NCI-H526 (cell line): ENCODE results near the gene SLC46A2.

Experiments
- DNase-seq, 2 experiments: peaks; one replicate each; lab custom pipeline; 2025; lab: John Stamatoyannopoulos, UW

SLC46A2 gene, protein sequence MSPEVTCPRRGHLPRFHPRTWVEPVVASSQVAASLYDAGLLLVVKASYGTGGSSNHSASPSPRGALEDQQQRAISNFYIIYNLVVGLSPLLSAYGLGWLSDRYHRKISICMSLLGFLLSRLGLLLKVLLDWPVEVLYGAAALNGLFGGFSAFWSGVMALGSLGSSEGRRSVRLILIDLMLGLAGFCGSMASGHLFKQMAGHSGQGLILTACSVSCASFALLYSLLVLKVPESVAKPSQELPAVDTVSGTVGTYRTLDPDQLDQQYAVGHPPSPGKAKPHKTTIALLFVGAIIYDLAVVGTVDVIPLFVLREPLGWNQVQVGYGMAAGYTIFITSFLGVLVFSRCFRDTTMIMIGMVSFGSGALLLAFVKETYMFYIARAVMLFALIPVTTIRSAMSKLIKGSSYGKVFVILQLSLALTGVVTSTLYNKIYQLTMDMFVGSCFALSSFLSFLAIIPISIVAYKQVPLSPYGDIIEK

GRCh38 chr9:112890106-112891081 lies at the start of gene SLC46A2:
TSS of gene SLC46A2 (minus strand) at chr9:112890876. CDS start at chr9:112890681, 195 bp downstream.
- DNase-seq: no peak

DNA sequence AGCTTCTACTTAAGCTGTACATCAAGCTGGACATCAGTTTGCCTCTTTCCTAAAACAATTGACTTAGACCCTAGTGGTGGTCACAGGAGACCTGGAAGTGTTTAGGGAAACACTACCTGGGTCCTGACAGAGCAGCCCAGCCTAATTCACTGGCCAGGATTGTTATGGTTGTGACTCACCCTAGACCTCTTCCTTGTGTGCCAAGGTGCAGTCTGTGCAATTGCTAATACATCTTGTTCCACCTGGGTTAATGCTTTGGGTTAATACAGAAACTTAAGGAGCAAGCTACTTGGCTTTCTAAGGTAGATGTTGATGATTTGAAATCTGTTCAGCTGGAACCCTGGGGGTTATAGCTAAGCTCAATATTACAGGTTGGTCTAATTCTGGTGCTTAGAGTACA lies 48.7 kb upstream of the SLC46A2 start:
- no peak for DNase-seq

DNA sequence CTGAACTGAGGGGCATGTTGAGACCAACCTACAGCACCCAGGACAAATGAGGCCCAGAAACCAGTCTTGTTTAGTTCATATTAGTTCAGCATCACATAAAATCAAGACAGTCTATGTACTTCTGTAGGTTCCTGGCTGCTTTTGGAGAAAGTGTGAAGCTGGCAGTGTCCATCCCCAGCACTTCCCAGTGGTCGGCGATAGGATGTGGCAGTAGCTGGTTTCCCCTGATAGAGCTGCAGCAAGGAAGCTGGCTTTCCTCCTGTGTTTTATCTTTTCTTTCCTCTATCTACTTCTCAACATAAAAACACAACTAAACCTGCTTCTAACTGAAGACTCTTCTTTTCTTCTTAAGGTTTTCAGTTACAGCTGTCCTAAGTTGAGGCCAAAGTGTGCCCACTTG lies 43.0 kb upstream of the SLC46A2 start:
- no peak for DNase-seq

DNA sequence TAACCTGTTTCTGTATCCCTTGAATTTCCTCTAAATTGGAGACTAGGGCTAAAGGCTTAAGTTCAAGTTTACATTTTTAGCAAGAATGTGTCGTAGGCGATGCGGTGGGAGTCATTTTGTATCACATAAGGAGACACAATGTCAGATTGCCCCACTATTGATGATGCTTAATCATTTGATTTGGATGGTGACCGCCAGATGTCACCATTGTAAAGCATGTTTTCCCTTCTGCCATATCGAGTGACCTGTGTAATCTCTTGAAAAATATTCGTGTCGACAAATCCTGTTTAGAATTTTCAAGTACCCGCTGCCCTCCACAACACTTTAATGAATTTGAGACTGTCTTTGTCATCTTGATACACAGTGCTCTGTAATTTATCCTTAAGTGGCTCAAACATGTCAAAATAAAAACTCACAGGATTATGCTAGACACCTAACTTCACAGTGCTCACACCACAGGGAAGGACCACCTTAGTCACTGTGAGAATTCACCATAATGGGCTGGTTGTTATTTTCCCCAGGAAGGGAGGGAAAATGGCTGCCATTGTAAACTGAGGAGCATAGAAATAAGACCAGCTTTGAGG lies 34.5 kb upstream of the SLC46A2 start:
- DNase-seq: peak; percentile 1 to 55

GRCh38 chr9:112921549-112921948 lies 30.9 kb upstream of the SLC46A2 start:
- peak; percentile 9 to 40 for DNase-seq

DNA sequence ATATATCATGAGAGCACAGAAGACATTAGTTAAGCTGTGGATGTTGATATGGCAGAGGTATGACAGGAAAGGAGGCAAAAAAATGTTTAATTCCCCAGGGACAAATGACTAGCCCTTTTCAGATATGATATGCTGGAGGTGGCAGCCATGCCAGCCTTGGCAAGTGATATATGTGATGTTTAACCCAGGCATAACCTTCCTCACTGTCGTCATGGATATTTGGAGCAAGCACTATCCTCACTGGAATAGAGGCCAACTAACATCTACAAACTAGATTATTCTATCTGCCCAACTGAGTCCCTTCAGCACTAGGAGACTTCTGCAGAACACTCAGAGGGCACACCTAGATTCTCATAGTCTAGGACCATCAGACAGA lies 27.3 kb upstream of the SLC46A2 start:
- no peak for DNase-seq

DNA sequence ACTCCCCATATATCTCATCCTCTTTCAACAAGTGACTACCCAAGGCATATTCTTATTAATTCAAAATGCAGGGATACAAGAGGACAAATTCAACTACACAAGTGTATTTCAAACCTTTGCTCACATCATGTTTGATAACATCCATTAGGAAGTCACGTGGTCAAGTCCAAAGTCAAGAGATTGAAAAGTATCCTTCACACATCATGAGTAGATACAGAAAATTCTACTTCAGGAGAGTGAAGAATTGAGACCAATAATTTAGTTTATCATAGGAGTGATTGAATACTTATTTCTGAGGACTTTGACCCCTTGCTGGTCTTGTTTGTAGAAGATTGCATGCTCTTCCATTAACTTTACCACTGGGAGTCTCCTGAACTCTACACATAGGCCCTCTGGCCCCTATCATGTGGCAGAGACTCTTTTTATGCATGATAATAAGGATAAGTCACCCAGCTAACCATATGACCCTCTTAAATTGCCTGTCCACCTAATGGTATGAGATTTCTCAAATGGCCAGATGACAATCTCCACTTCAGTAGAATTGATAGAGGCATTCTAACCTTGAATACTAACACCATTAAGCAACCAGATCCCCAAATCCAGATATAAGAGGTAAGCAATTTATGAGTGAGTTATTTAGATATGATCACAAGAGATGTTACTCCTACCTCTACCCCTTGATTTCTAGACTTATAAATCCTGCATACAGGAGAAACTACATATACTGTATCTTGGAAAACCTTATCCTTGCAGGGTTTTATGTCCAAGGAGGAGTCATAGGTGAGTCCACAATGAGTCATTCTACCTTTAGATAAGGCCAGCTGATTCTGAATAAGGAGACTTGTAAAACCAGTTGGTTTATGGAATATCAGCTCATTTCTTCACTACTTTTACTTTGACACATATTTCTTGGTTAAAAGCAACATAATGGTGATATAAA lies 26.6 kb upstream of the SLC46A2 start:
- no peak for DNase-seq

DNA sequence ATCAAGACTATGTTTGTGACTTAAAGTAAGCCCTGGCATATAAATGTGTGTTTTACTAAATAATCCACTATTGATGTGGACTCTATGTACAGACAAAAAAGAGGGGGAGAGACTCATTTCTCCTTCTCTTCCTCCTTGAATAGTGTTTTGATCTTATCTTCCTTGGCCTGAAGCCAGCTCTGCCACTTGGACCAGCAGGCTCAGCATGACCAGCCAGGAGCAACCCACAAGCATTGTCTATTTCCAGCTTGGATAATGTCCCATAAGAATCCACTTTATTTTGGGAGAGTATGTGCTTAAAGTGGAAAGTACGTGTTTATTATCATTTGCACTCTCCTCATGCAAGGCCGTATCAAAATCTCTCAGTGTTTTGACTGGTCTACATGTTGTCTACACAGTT lies 23.8 kb upstream of the SLC46A2 start:
- no peak for DNase-seq

- no peak for DNase-seq
Observed at GRCh38 chr9:112913326-112913725, 22.6 kb upstream of the SLC46A2 start.

DNA sequence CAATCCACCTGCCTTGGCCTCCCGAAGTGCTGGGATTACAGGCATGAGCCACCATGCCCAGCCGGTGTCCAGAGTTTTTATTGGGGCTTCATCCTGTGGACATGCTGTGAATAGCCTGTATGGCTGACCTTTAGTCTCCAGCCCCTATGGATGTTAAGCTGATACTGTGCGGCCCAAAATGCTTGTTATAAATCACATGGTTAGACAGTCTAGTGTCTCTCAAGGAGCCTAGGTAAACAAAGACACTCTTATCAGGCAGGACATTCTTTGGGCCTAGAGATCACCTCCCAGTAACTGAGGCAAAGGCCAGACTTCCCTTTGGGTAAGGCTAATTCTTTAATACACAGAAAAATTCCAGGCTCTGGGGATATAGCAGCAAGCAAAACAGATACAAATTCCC lies 22.0 kb upstream of the SLC46A2 start:
- DNase-seq: no peak

GRCh38 chr9:112911736-112912135 lies 21.1 kb upstream of the SLC46A2 start:
- DNase-seq: no peak

- DNase-seq: no peak
Observed at GRCh38 chr9:112905084-112905483, 14.4 kb upstream of the SLC46A2 start.

GRCh38 chr9:112900901-112901300 lies 10.2 kb upstream of the SLC46A2 start:
- no peak for DNase-seq

GRCh38 chr9:112900488-112900887 lies 9.8 kb upstream of the SLC46A2 start:
- no peak for DNase-seq

GRCh38 chr9:112898872-112899311 lies 8.2 kb upstream of the SLC46A2 start:
- no peak for DNase-seq

DNA sequence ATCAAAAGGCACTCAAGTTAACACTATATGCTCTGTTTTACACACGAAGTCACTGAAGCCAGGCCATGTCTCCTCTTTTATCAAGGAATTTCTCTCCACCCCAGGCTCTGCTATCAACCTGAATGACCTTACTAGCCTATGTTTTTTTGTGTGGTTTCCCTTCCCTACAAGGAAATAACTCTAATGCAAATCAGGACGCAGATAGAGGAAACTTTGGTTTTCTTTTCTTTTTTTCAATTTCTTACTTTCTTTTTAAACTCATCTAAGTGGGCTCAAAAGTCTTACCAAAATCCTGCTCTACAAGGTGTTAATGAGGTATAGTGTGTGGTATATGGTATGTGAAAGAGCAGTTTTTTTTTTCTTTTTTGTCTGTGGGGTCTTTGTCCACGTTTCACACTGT lies 5.5 kb upstream of the SLC46A2 start:
- no peak for DNase-seq

GRCh38 chr9:112894699-112895098 lies 4.0 kb upstream of the SLC46A2 start:
- no peak for DNase-seq

DNA sequence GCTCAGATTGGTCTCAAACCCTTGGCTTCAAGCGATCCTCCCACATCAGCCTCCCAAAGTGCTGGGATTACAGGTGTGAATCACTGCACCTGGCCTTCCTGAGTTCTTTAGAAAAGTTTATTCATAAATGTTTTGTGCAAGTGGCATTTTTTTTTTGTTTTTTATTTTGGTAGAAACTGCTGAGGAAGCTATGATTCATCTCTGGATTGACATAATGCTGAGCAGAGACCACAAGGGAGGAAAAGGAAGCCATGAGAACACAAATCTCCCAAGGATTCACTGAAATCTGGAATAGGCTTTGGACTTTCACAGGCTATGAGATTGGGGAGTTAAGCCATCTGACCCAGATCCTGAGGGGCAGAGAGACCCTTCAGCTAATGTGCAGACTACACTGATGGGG lies 3.4 kb upstream of the SLC46A2 start:
- no peak for DNase-seq

DNA sequence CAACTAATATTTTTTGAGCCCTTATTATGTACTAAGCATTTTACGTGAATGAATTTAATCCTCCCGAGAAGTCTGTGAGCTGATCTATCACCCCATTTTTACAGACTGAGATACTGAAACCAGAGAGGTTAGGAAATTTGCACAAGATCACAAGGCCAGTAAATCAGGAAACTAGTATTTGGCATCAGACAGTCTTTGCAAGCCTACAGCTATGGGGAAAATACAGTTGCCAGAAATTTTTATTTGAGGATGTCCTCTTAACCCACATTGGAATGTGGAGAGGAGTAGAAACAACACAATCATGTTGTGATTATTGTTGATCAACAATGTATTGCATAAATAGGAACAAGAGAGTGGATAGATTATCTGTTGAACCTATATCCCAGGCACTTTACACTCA lies 2.3 kb upstream of the SLC46A2 start:
- DNase-seq: no peak

DNA sequence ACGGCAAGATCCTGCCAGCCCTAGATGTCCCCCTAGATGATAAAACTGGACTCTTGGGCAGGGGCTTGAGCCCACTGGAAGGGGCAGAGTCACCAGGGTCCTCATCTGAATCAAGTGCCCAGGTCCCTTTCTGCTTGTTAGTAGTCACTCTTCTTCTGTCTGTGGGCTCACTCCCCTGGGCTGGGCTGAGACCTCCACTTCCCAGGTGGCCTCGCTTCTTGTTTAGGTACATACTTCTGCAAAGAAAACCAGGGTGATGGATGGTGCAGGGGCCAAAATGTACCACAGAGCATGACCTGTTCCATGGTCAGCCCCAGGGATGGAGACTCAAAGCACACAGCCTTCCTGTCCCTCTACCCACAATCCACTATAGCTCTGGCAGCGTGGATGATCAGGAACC lies 845 bp upstream of the SLC46A2 start:
- no peak for DNase-seq

GRCh38 chr9:112887381-112887780 lies 3.3 kb downstream of the SLC46A2 start:
- no peak for DNase-seq
